HCT116 (cell line): ENCODE data around the gene AZIN2. TPM values are rescaled to one million over a fixed set of nuclear protein-coding genes. Genes with fewer than 3 reads are reported as not detected.

Experiments used
- ATAC-seq: fragments of 200-7000 bp; cut with Tn5 transposase; 2 replicates; pipeline ENCODE4 v1.9.1; 2020; ENCODE audit warnings: mild to moderate bottlenecking, moderate library complexity
- BruUV-seq: library from RNA; stranded (reverse); fragments of 400-500 nt; replicated peaks from 2 replicates; lab custom pipeline; 2021; lab: Mats Ljungman, UMichigan
- CTCF ChIA-PET: fragments of 300-600 bp; sonication (Branson Sonifier 250); formaldehyde crosslinking; loops from one replicate; lab custom pipeline; 2021; ENCODE audit warnings: antibody characterized with exemption; lab: Charles Lee
- POLR2A ChIA-PET: fragments of 300-600, 350-600 bp; sonication (Branson Sonifier 250); formaldehyde crosslinking; loops from one replicate; lab custom pipeline; 2021; ENCODE audit warnings: antibody characterized with exemption; lab: Charles Lee
- RAD21 ChIA-PET, 2 experiments: fragments of 300-600 bp; sonication (Branson Sonifier 250); formaldehyde crosslinking; loops; one replicate each; lab custom pipeline; 2023; ENCODE audit warnings: low total read pairs in 2 of 2; ENCODE audit not compliant: uncharacterized antibody in 2 of 2, unreplicated experiment in 2 of 2, low non-redundant PET in 1 of 2; lab: Charles Lee
- DNase-seq: peaks from one replicate; pipeline ENCODE4 v3.0.0-alpha.2; 2010; ENCODE audit warnings: low read depth, low spot score
- H2AFZ ChIP-seq: fragments of 200-600 bp; shearing (Covaris generic), sonication (generic); 2 replicates; pipeline ENCODE4 v1.6.1; 2017; ENCODE audit warnings: low read depth, mixed run types, mixed read lengths, antibody characterized with exemption, low read length; ENCODE audit not compliant: poor library complexity, severe bottlenecking
- H3K27ac ChIP-seq: 2 replicates; pipeline ENCODE4 v1.5.1; 2012; ENCODE audit warnings: low read depth, low read length
- H3K27me3 ChIP-seq: fragments of 200-600 bp; sonication (generic); 2 replicates; pipeline ENCODE4 v1.6.1; 2016; ENCODE audit warnings: mixed run types, low read length, mixed read lengths; ENCODE audit not compliant: insufficient read depth
- H3K36me3 ChIP-seq, 2 experiments: fragments of 200-500 bp in 1 of 2; fragments of 200-600 bp in 1 of 2; sonication (Bioruptor generic) in 1 of 2; sonication (generic) in 1 of 2; 2 replicates each; pipeline versions ENCODE4 v1.5.1 to v1.6.1; 2014 to 2016; ENCODE audit warnings: low read length in 2 of 2, inconsistent platforms in 1 of 2, mixed read lengths in 1 of 2, mixed run types in 1 of 2; ENCODE audit not compliant: insufficient read depth in 2 of 2, control insufficient read depth in 1 of 2
- H3K4me1 ChIP-seq, 2 experiments: fragments of 200-600 bp in 1 of 2; sonication (generic) in 1 of 2; 2 replicates each; pipeline versions ENCODE4 v1.5.1 to v1.6.1; 2012 to 2017; ENCODE audit warnings: low read length in 2 of 2, inconsistent platforms in 1 of 2, mild to moderate bottlenecking in 1 of 2, mixed read lengths in 1 of 2, mixed run types in 1 of 2, moderate library complexity in 1 of 2; ENCODE audit not compliant: insufficient read depth in 2 of 2, control insufficient read depth in 1 of 2
- H3K4me2 ChIP-seq: fragments of 200-600 bp; sonication (generic); 2 replicates; pipeline ENCODE4 v1.6.1; 2017; ENCODE audit warnings: mixed run types, low read length, mixed read lengths
- H3K4me3 ChIP-seq, 2 experiments: fragments of 200-600 bp in 1 of 2; sonication (generic) in 1 of 2; replicated peaks in 1 of 2; 2 replicates each; pipeline ENCODE4 v1.5.1; 2011 to 2016; ENCODE audit warnings: low read length in 2 of 2, control low read depth in 1 of 2, low read depth in 1 of 2, mild to moderate bottlenecking in 1 of 2, mixed read lengths in 1 of 2, mixed run types in 1 of 2
- H3K79me2 ChIP-seq: fragments of 200-600 bp; sonication (generic); 2 replicates; pipeline ENCODE4 v1.6.1; 2017; ENCODE audit warnings: mild to moderate bottlenecking, mixed run types, low read length, moderate library complexity, mixed read lengths; ENCODE audit not compliant: insufficient read depth
- H3K9ac ChIP-seq: fragments of 200-600 bp; sonication (generic); 2 replicates; pipeline ENCODE4 v1.6.1; 2016; ENCODE audit warnings: low read length, mixed read lengths
- H3K9me2 ChIP-seq: fragments of 200-600 bp; sonication (generic), shearing (Covaris generic); 2 replicates; pipeline ENCODE4 v1.6.1; 2017; ENCODE audit warnings: mixed run types, mild to moderate bottlenecking, moderate library complexity; ENCODE audit not compliant: insufficient read depth
- H3K9me3 ChIP-seq, 2 experiments: fragments of 200-500 bp in 1 of 2; fragments of 200-600 bp in 1 of 2; sonication (Bioruptor generic) in 1 of 2; sonication (generic) in 1 of 2; 2 replicates each; pipeline ENCODE4 v1.6.1; 2014 to 2017; ENCODE audit warnings: low read length in 2 of 2, mixed read lengths in 2 of 2, inconsistent platforms in 1 of 2, low read depth in 1 of 2, mild to moderate bottlenecking in 1 of 2, mixed run types in 1 of 2, moderate library complexity in 1 of 2; ENCODE audit not compliant: control insufficient read depth in 1 of 2, insufficient read depth in 1 of 2
- H4K20me1 ChIP-seq: fragments of 200-600 bp; sonication (generic), shearing (Covaris generic); 2 replicates; pipeline ENCODE4 v1.6.1; 2017; ENCODE audit warnings: mixed run types, mild to moderate bottlenecking, moderate library complexity; ENCODE audit not compliant: insufficient read depth
- CEBPB ChIP-seq: IDR thresholded peaks from 2 replicates; pipeline ENCODE4 v1.6.1; 2012; ENCODE audit warnings: low read depth
- REST ChIP-seq: IDR thresholded peaks from 2 replicates; pipeline ENCODE4 v1.6.1; 2012; ENCODE audit warnings: low read depth
- TCF7L2 ChIP-seq: IDR thresholded peaks from 2 replicates; pipeline ENCODE4 v1.7.0; 2011; ENCODE audit warnings: borderline replicate concordance, inconsistent platforms; ENCODE audit not compliant: insufficient read depth, insufficient read length; ENCODE audit errors: extremely low read depth
- ZNF274 ChIP-seq: fragments of 200-500 bp; sonication (Bioruptor generic); IDR thresholded peaks from 2 replicates; pipeline ENCODE4 v1.6.1; 2014; ENCODE audit warnings: mild to moderate bottlenecking, low read depth, low read length, inconsistent platforms
- intact Hi-C: fragments of 100-400 bp; cut with micrococcal nuclease; formaldehyde crosslinking; loops from 2 replicates; pipeline ENCODE4 v1.10.0; 2022
- total RNA-seq: library from RNA; stranded (reverse); gene quantifications from one replicate; pipeline ENCODE4 v1.2.1, GENCODE V29; 2021; ENCODE audit not compliant: unreplicated experiment

The AZIN2 gene
- total RNA-seq, 1 experiment from 2014 or later, result 7.8 TPM

GRCh38 chr1:33162141-33162540 lies 81.2 kb downstream of the AZIN2 start:
- H3K4me1 ChIP-seq, result peaks cover 0 to 5% of the 10 kb centered on the region in 2 experiments; a peak in 1 of 4 replicates
- no TSS peak for BruUV-seq
- H3K9me2 ChIP-seq, result no peaks in the 10 kb centered on the region
- no peaks in the 10 kb centered on the region for H4K20me1 ChIP-seq
- no peaks in the 10 kb centered on the region for H3K36me3 ChIP-seq
- no peak overlapping the region for H3K27ac ChIP-seq
- ATAC-seq (no peak), DNase-seq (no peak)
- H3K4me2 ChIP-seq, result no peak overlapping the region
- RAD21 ChIA-PET, result no interaction called here
- H3K9me3 ChIP-seq, result no peaks in the 10 kb centered on the region
- H3K9ac ChIP-seq, result no peak overlapping the region
- intact Hi-C loops, result no loop called here
- POLR2A ChIA-PET, result no interaction called here
- H3K79me2 ChIP-seq, result no peaks in the 10 kb centered on the region
- no peaks in the 10 kb centered on the region for H3K27me3 ChIP-seq
- H2AFZ ChIP-seq, result no peak overlapping the region
- no peak for TF ChIP-seq CEBPB
- TF ChIP-seq REST, result no peak
- no peak for TF ChIP-seq TCF7L2
- TF ChIP-seq ZNF274, result no peak
- H3K4me3 ChIP-seq, result no peak overlapping the region
- CTCF ChIA-PET, result interaction anchor here (0.9 kb wide), 1 partner anchor 12 kb away, joined by 3 read pairs; no protein-coding TSS in a partner anchor
